ENCODE results near the gene IQCF5.

GRCh38 chr3:51874411-51874810, 990 bp downstream of the IQCF5 start:
- TF ChIP-seq CTCF (conservative IDR thresholded peaks at IDR 0.05; ENCODE audit: low read length) (no peak), EZH2phosphoT487 (IDR thresholded peaks at IDR 0.05; ENCODE audit: borderline replicate concordance, low read depth, low read length) (no peak)

All from OCI-LY7 (cell line).